Measurements from ENCODE around the gene G3BP1.

GRCh38 chr5:151750121-151750520 is 21.6 kb upstream of the G3BP1 start:
- TF ChIP-seq POLR2A (IDR thresholded peaks at IDR 0.05) (no peak), CTCF (IDR thresholded peaks at IDR 0.05) (no peak)

Measured in Peyer's patch (tissue), 4 donors.